DND-41 (cell line): ENCODE measurements around the gene ST14.

Source experiments
- ATAC-seq: fragments of 200-7000 bp; cut with Tn5 transposase; 3 replicates; pipeline ENCODE4 v1.9.1; 2021; ENCODE audit warnings: low read depth; ENCODE audit not compliant: insufficient read depth
- DNase-seq: peaks from one replicate; pipeline ENCODE4 v3.0.0-alpha.2; 2020
- H2AFZ ChIP-seq: 2 replicates; pipeline ENCODE4 v1.6.0; 2012; ENCODE audit warnings: low read depth, low read length
- H3K27ac ChIP-seq: 2 replicates; pipeline ENCODE4 v1.5.1; 2012; ENCODE audit warnings: low read length, inconsistent platforms
- H3K27me3 ChIP-seq: fragments of 200-600 bp; sonication (generic); 2 replicates; pipeline ENCODE4 v1.6.0; 2012; ENCODE audit warnings: low read length, mild to moderate bottlenecking, inconsistent platforms; ENCODE audit not compliant: insufficient read depth, poor library complexity
- H3K36me3 ChIP-seq: 2 replicates; pipeline ENCODE4 v1.5.1; 2012; ENCODE audit warnings: low read length, inconsistent platforms; ENCODE audit not compliant: insufficient read depth
- H3K4me1 ChIP-seq: 2 replicates; pipeline ENCODE4 v1.5.1; 2012; ENCODE audit warnings: mild to moderate bottlenecking, low read length; ENCODE audit not compliant: insufficient read depth
- H3K4me2 ChIP-seq: 2 replicates; pipeline ENCODE4 v1.6.0; 2012; ENCODE audit warnings: mild to moderate bottlenecking, moderate library complexity, low read length, inconsistent platforms; ENCODE audit not compliant: insufficient read depth
- H3K4me3 ChIP-seq, 2 experiments: fragments of 200-600 bp in 1 of 2; shearing (Covaris generic) in 1 of 2; 2 replicates each; pipeline ENCODE4 v1.5.1; 2012 to 2016; ENCODE audit warnings: inconsistent platforms in 2 of 2, low read length in 2 of 2, mild to moderate bottlenecking in 2 of 2, low read depth in 1 of 2, moderate library complexity in 1 of 2
- H3K79me2 ChIP-seq: 2 replicates; pipeline ENCODE4 v1.6.0; 2012; ENCODE audit warnings: low read length, inconsistent platforms; ENCODE audit not compliant: insufficient read depth
- H3K9ac ChIP-seq: 2 replicates; pipeline ENCODE4 v1.6.0; 2012; ENCODE audit warnings: low read depth, mild to moderate bottlenecking, inconsistent platforms, low read length, moderate library complexity
- H3K9me3 ChIP-seq: 2 replicates; pipeline ENCODE4 v1.5.1; 2012; ENCODE audit warnings: low read length, moderate library complexity, mild to moderate bottlenecking, inconsistent platforms; ENCODE audit not compliant: insufficient read depth, severe bottlenecking
- H4K20me1 ChIP-seq: 2 replicates; pipeline ENCODE4 v1.6.0; 2012; ENCODE audit warnings: low read length; ENCODE audit not compliant: insufficient read depth
- EZH2 ChIP-seq: IDR thresholded peaks from 3 replicates; pipeline ENCODE4 v1.6.1; 2012; ENCODE audit warnings: borderline replicate concordance, low read depth, mild to moderate bottlenecking, moderate library complexity, low read length, inconsistent platforms; ENCODE audit not compliant: severe bottlenecking
- TF ChIP-seq, protein P1 (sequence below): IDR thresholded peaks from 2 replicates; pipeline ENCODE4 v1.5.1; 2012; ENCODE audit warnings: borderline replicate concordance, low read length, moderate library complexity, mild to moderate bottlenecking; ENCODE audit not compliant: poor library complexity, severe bottlenecking; ENCODE audit errors: extremely low read depth

Gene ST14

DNA sequence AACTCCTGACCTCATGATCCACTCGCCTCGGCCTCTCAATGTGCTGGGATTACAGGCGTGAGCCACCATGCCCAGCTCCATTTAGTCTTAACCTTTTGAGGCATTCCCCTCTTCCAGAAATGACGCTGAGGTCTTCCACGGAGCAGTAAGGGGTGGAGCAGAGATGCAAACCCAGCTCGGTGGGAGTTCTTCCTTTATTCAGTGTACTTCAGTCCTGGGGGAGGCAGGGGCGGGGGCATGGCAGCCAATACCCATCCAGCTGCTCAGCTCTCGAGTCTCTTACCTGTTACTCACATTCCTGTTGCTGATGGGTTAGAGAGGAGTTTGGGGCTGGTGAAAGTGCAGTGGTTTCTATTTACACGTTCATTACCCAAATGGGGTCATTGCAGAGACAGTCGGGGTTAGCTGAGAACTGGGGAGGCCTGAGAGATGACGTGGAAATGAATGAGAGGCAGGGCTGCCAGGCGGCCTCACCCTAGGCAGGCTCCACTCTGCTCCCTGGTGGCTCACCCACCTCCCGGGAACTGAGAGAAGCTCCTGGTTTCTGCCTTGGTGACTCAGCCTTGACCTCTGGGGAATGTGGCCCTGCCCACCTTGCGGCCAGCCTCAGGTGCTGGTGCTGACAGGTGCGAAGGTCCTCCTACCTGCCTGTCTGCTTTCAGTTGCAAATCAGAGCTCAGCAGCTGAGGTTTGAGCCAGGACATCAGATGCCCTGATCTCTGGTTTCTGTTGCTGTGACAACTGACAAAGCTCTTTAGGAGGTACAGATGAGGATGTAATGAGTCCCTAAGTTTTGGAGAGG is 13.4 kb upstream of the ST14 start:
- H3K9ac ChIP-seq: no peak overlapping the region
- DNase-seq: no peak
- H3K27me3 ChIP-seq: no peaks in the 10 kb centered on the region
- no peak overlapping the region for H3K27ac ChIP-seq
- ATAC-seq: no peak
- no peak overlapping the region for H3K4me2 ChIP-seq
- H3K4me1 ChIP-seq: no peaks in the 10 kb centered on the region
- no peak overlapping the region for H3K4me3 ChIP-seq
- no peak overlapping the region for H2AFZ ChIP-seq
- no peaks in the 10 kb centered on the region for H4K20me1 ChIP-seq
- no peaks in the 10 kb centered on the region for H3K79me2 ChIP-seq
- no peaks in the 10 kb centered on the region for H3K9me3 ChIP-seq
- H3K36me3 ChIP-seq: peaks cover 38% of the 10 kb centered on the region
- TF ChIP-seq, protein P1, sequence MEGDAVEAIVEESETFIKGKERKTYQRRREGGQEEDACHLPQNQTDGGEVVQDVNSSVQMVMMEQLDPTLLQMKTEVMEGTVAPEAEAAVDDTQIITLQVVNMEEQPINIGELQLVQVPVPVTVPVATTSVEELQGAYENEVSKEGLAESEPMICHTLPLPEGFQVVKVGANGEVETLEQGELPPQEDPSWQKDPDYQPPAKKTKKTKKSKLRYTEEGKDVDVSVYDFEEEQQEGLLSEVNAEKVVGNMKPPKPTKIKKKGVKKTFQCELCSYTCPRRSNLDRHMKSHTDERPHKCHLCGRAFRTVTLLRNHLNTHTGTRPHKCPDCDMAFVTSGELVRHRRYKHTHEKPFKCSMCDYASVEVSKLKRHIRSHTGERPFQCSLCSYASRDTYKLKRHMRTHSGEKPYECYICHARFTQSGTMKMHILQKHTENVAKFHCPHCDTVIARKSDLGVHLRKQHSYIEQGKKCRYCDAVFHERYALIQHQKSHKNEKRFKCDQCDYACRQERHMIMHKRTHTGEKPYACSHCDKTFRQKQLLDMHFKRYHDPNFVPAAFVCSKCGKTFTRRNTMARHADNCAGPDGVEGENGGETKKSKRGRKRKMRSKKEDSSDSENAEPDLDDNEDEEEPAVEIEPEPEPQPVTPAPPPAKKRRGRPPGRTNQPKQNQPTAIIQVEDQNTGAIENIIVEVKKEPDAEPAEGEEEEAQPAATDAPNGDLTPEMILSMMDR: peak; percentile 15
- no peak for TF ChIP-seq EZH2

DNA sequence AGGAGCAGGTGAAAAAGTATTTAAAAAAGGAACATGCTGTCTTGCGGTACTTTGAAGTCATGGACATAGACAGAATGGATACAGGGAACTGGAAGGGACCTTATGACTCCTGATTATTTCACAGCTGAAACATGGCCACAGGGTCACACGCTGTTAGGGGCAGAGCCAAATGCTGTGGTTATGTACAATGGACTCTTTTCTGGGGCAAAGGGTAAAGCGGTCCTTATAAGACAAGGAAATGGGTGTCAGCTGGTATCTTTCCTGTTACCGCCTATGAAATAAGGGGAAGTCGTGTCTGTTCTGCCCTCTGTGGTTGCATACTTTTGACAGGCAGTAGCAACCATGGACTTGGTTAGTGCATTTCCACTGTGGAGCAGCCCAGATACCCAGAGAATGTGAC is 12.8 kb upstream of the ST14 start:
- Histone ChIP-seq H3K4me2 (no peak overlapping the region), H3K79me2 (no peaks in the 10 kb centered on the region), H3K27ac (no peak overlapping the region), H4K20me1 (no peaks in the 10 kb centered on the region), H3K4me1 (no peaks in the 10 kb centered on the region), H3K27me3 (no peaks in the 10 kb centered on the region), H3K9ac (no peak overlapping the region), H3K4me3 (no peak overlapping the region), H3K36me3 (peaks cover 32% of the 10 kb centered on the region), H2AFZ (no peak overlapping the region), H3K9me3 (no peaks in the 10 kb centered on the region)
- DNase-seq (no peak), ATAC-seq (no peak)
- no peak for TF ChIP-seq EZH2
- TF ChIP-seq, protein P1: no peak

DNA sequence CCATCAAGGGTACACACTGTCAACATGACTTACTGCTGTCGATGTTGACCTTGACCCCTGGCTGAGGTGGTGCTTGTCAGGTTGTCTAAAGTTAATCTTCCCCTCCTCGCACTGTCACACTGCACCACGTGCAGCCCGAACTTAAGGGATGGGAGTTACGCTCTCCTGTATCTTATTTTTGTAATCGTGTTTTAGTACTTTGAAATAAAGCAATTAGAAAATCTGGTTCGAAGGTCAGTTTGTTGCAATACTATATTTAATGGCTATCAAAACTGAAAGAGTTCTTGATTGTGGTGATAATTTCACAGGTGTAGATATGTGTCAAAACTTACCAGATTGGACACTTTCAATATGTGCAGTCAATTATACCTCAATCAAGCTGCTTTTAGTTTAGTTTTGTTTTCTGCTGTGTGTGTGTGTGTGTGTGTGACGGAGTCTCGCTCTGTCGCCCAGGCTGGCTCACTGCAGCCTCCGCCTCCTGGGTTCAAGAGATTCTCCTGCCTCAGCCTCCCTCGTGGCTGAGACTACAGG is 10.7 kb upstream of the ST14 start:
- no peak overlapping the region for H2AFZ ChIP-seq
- no peak overlapping the region for H3K27ac ChIP-seq
- H4K20me1 ChIP-seq: no peaks in the 10 kb centered on the region
- H3K79me2 ChIP-seq: no peaks in the 10 kb centered on the region
- H3K4me3 ChIP-seq: no peak overlapping the region
- TF ChIP-seq, protein P1: no peak
- TF ChIP-seq EZH2: no peak
- peaks cover 16% of the 10 kb centered on the region for H3K36me3 ChIP-seq
- H3K27me3 ChIP-seq: no peaks in the 10 kb centered on the region
- DNase-seq (no peak), ATAC-seq (no peak)
- H3K4me2 ChIP-seq: no peak overlapping the region
- H3K9ac ChIP-seq: no peak overlapping the region
- H3K9me3 ChIP-seq: no peaks in the 10 kb centered on the region
- H3K4me1 ChIP-seq: no peaks in the 10 kb centered on the region
